Sigmoid colon (tissue), 4 donors: ENCODE results near the gene BAIAP3.

Experiments used
- EP300 ChIP-seq, 4 donors: sonication (generic); formaldehyde crosslinking; IDR thresholded peaks; one replicate each; pipeline ENCODE4 v1.6.1; 2017; ENCODE audit warnings: antibody characterized with exemption in 4 of 4
- POLR2A ChIP-seq, 2 donors: fragments of 450-650 bp; IDR thresholded peaks; one replicate each; pipeline ENCODE4 v1.6.1; 2016; ENCODE audit warnings: antibody characterized with exemption in 2 of 2, mild to moderate bottlenecking in 2 of 2, moderate library complexity in 2 of 2
- POLR2AphosphoS5 ChIP-seq, 4 donors: sonication (generic); formaldehyde crosslinking; IDR thresholded peaks; one replicate each; pipeline ENCODE4 v1.6.1; 2017; ENCODE audit warnings: antibody characterized with exemption in 4 of 4
- TF ChIP-seq, protein P1 (sequence below), 4 experiments: fragments of 450-650 bp in 3 of 4; fragments of 200-600 bp in 1 of 4; IDR thresholded peaks; one replicate each; pipeline ENCODE4 v1.5.1; 2016 to 2019; ENCODE audit warnings: antibody characterized with exemption in 4 of 4, mild to moderate bottlenecking in 3 of 4, moderate library complexity in 2 of 4

DNA sequence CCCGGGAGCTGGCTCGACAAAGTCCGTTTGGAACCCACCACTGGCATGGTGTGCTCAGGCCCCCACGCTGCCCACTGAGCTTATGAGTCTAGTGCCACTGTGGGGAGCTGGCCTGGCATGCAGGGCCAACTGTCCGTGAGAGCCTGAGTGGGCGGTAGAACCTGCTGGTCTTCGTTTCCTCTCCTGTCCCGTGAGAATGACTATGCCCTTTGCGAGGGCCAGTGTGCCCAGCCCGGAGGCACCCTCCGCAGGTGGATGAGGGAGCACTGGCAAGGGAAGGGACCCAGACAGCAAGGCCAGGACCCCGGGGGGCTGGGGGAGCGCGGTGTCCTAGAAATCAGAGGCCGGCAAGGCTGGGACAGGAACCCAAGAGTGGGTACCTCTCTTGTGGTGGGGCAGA is 3.2 kb downstream of the BAIAP3 start:
- TF ChIP-seq POLR2A (IDR thresholded peaks at IDR 0.05) = no peak
- TF ChIP-seq, protein P1, sequence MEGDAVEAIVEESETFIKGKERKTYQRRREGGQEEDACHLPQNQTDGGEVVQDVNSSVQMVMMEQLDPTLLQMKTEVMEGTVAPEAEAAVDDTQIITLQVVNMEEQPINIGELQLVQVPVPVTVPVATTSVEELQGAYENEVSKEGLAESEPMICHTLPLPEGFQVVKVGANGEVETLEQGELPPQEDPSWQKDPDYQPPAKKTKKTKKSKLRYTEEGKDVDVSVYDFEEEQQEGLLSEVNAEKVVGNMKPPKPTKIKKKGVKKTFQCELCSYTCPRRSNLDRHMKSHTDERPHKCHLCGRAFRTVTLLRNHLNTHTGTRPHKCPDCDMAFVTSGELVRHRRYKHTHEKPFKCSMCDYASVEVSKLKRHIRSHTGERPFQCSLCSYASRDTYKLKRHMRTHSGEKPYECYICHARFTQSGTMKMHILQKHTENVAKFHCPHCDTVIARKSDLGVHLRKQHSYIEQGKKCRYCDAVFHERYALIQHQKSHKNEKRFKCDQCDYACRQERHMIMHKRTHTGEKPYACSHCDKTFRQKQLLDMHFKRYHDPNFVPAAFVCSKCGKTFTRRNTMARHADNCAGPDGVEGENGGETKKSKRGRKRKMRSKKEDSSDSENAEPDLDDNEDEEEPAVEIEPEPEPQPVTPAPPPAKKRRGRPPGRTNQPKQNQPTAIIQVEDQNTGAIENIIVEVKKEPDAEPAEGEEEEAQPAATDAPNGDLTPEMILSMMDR (IDR thresholded peaks at IDR 0.05) = no peak
- TF ChIP-seq POLR2AphosphoS5 (IDR thresholded peaks at IDR 0.05) = no peak
- TF ChIP-seq EP300 (IDR thresholded peaks at IDR 0.05) = no peak
